Spinal cord (tissue), 10 donors: Measurements from ENCODE around the gene ARHGAP10. TPM values are rescaled to one million over a fixed set of nuclear protein-coding genes. Genes with fewer than 3 reads are reported as not detected.
"Not testable (repeated sequence)": the region's sequence is repeated elsewhere in the genome, so short reads cannot be mapped to it uniquely, and the experiment has no call there.

Source experiments
- DNase-seq, 6 donors: peaks; one replicate each; pipeline versions ENCODE4 v3.0.0 to v3.0.0-alpha.2; 2013 to 2015; ENCODE audit warnings: low spot score in 6 of 6, low read depth in 4 of 6
- H3K27ac ChIP-seq: one replicate; pipeline ENCODE4 v1.5.1; 2013; ENCODE audit warnings: low read depth, low read length, control low read depth
- H3K27me3 ChIP-seq: one replicate; pipeline ENCODE4 v1.6.1; 2013; ENCODE audit warnings: low read length; ENCODE audit not compliant: control insufficient read depth, insufficient read depth
- H3K36me3 ChIP-seq: one replicate; pipeline ENCODE4 v1.6.1; 2013; ENCODE audit warnings: low read length; ENCODE audit not compliant: control insufficient read depth, insufficient read depth
- H3K4me1 ChIP-seq: one replicate; pipeline ENCODE4 v1.6.1; 2013; ENCODE audit warnings: low read length; ENCODE audit not compliant: control insufficient read depth, insufficient read depth
- H3K4me3 ChIP-seq: one replicate; pipeline ENCODE4 v1.5.1; 2013; ENCODE audit warnings: low read depth, low read length, control low read depth
- H3K9me3 ChIP-seq: one replicate; pipeline ENCODE4 v1.6.1; 2013; ENCODE audit warnings: low read length; ENCODE audit not compliant: control insufficient read depth, insufficient read depth
- WGBS: methylation state at CpG from one replicate; pipeline ENCODE4 v1.1.5; 2013; ENCODE audit warnings: missing lambda C conversion rate; ENCODE audit not compliant: insufficient coverage; 5-methylcytosine and 5-hydroxymethylcytosine counted together
- polyA plus RNA-seq, 2 donors: library from polyadenylated mRNA; unstranded; fragments of 120-200 nt; gene quantifications; one replicate each; pipeline ENCODE4 v1.2.1, GENCODE V29; 2013; ENCODE audit not compliant: insufficient read length in 2 of 2
- total RNA-seq, 2 donors: library from RNA; depleted of rRNA in 1 of 2; stranded (reverse); fragments of 120-200 nt in 1 of 2; fragments of >200 nt in 1 of 2; gene quantifications; one replicate each; pipeline versions ENCODE4 v1.2.3 to v1.2.4, GENCODE V29; 2013 to 2014
- donor health status: healthy.

The ARHGAP10 gene
- total and polyA plus RNA-seq, 4 donors = 6.4 to 27.8 (median 17.4) TPM

GRCh38 chr4:147991543-147992283 lies 259.8 kb downstream of the ARHGAP10 start:
- Histone ChIP-seq H3K36me3 (no peaks in the 10 kb centered on the region), H3K27ac (peak overlapping the region; percentile 76), H3K9me3 (no peaks in the 10 kb centered on the region), H3K4me1 (peaks cover 4% of the 10 kb centered on the region), H3K27me3 (no peaks in the 10 kb centered on the region), H3K4me3 (no peak overlapping the region)
- DNase-seq = peak; percentile 35 to 87 (median 63)
- 37% methylated on average over 6 of the region's 11 CpGs for WGBS

- Histone ChIP-seq H3K27me3 (no peaks in the 10 kb centered on the region), H3K36me3 (no peaks in the 10 kb centered on the region), H3K27ac (peak overlapping the region; percentile 62), H3K4me3 (no peak overlapping the region), H3K9me3 (no peaks in the 10 kb centered on the region), H3K4me1 (no peaks in the 10 kb centered on the region)
- WGBS = no CpG with 5 or more reads among the region's 3 CpGs
- DNase-seq = peak in 1 of 6 donors; percentile 47
Observed at GRCh38 chr4:147994076-147994475, 262.2 kb downstream of the ARHGAP10 start.

GRCh38 chr4:147994491-147995385 lies 262.9 kb downstream of the ARHGAP10 start:
- Histone ChIP-seq H3K27ac (peak overlapping the region; percentile 62), H3K4me3 (no peak overlapping the region), H3K36me3 (no peaks in the 10 kb centered on the region), H3K4me1 (no peaks in the 10 kb centered on the region), H3K9me3 (no peaks in the 10 kb centered on the region), H3K27me3 (no peaks in the 10 kb centered on the region)
- no peak for DNase-seq
- 67% methylated on average over 2 of the region's 10 CpGs for WGBS

GRCh38 chr4:147996859-147997258 lies 265.0 kb downstream of the ARHGAP10 start:
- WGBS = no CpG with 5 or more reads among the region's 3 CpGs
- no peaks in the 10 kb centered on the region for H3K4me1 ChIP-seq

GRCh38 chr4:148000038-148000437 lies 268.1 kb downstream of the ARHGAP10 start:
- H3K9me3 ChIP-seq, H3K27me3 ChIP-seq, H3K4me1 ChIP-seq, H3K27ac ChIP-seq, H3K36me3 ChIP-seq, DNase-seq, H3K4me3 ChIP-seq: not testable (repeated sequence)
- no CpG with 5 or more reads among the region's 1 CpG for WGBS

More at GRCh38 chr4:147996859-147997258, 265.0 kb downstream of the ARHGAP10 start:
- Histone ChIP-seq H3K27ac (no peak overlapping the region), H3K36me3 (no peaks in the 10 kb centered on the region), H3K4me3 (no peak overlapping the region), H3K27me3 (no peaks in the 10 kb centered on the region), H3K9me3 (no peaks in the 10 kb centered on the region)
- DNase-seq = no peak

- Histone ChIP-seq H3K9me3 (no peaks in the 10 kb centered on the region), H3K27me3 (no peaks in the 10 kb centered on the region), H3K27ac (no peak overlapping the region), H3K4me1 (no peaks in the 10 kb centered on the region), H3K36me3 (no peaks in the 10 kb centered on the region), H3K4me3 (no peak overlapping the region)
- DNase-seq = no peak
- 82% methylated on average over 6 of the region's 6 CpGs for WGBS
Observed at GRCh38 chr4:148004228-148004857, 272.5 kb downstream of the ARHGAP10 start.

- no peak overlapping the region for H3K4me3 ChIP-seq
- H3K9me3 ChIP-seq = no peaks in the 10 kb centered on the region
- no peak overlapping the region for H3K27ac ChIP-seq
- H3K4me1 ChIP-seq = no peaks in the 10 kb centered on the region
- whole genome bisulfite sequencing = 90% methylated on average over 10 of the region's 11 CpGs
- no peaks in the 10 kb centered on the region for H3K36me3 ChIP-seq
- no peaks in the 10 kb centered on the region for H3K27me3 ChIP-seq
- no peak for DNase-seq
Observed at GRCh38 chr4:148006001-148006400, 274.1 kb downstream of the ARHGAP10 start.

- H3K27ac ChIP-seq = peak overlapping the region; percentile 43
Observed at GRCh38 chr4:148007314-148007760, 275.4 kb downstream of the ARHGAP10 start.

GRCh38 chr4:148007792-148008191 lies 275.9 kb downstream of the ARHGAP10 start:
- 89% methylated on average over 3 of the region's 3 CpGs for WGBS
- peak overlapping the region; percentile 43 for H3K27ac ChIP-seq
- no peak overlapping the region for H3K4me3 ChIP-seq
- no peak for DNase-seq
- H3K36me3 ChIP-seq = no peaks in the 10 kb centered on the region
- H3K27me3 ChIP-seq = no peaks in the 10 kb centered on the region
- H3K4me1 ChIP-seq = no peaks in the 10 kb centered on the region
- peaks cover 2% of the 10 kb centered on the region for H3K9me3 ChIP-seq

More at GRCh38 chr4:148007314-148007760, 275.4 kb downstream of the ARHGAP10 start:
- Histone ChIP-seq H3K27me3 (no peaks in the 10 kb centered on the region), H3K4me3 (no peak overlapping the region), H3K4me1 (no peaks in the 10 kb centered on the region), H3K36me3 (no peaks in the 10 kb centered on the region), H3K9me3 (peaks cover 2% of the 10 kb centered on the region)
- 84% methylated on average over 6 of the region's 7 CpGs for WGBS
- DNase-seq = no peak
